Measurements from ENCODE around the gene CCBE1. TPM values are rescaled to one million over a fixed set of nuclear protein-coding genes. Genes with fewer than 3 reads are reported as not detected.

The CCBE1 gene
- total RNA-seq, 2 experiments from 2014 or later, result not detected

Other genes starting within 250 kb of the CCBE1 start
- gene PMAIP1, start 202.6 kb upstream of the CCBE1 start, total RNA-seq, result 10 to 100 TPM; 26.4 to 30.5 TPM